MG63 (cell line): ENCODE data around the gene RTTN. TPM values are rescaled to one million over a fixed set of nuclear protein-coding genes. Genes with fewer than 3 reads are reported as not detected.

ENCODE experiments used
- DNase-seq: peaks from one replicate; pipeline ENCODE4 v3.0.0-alpha.2; 2020
- H3K27me3 ChIP-seq: fragments of 250-450 bp; sonication (Bioruptor Pico); 2 replicates; pipeline ENCODE4 v1.5.1; 2020; ENCODE audit warnings: mild to moderate bottlenecking, moderate library complexity
- H3K36me3 ChIP-seq: fragments of 250-450 bp; sonication (Bioruptor Pico); 2 replicates; pipeline ENCODE4 v1.5.1; 2020; ENCODE audit warnings: mild to moderate bottlenecking, moderate library complexity
- H3K4me3 ChIP-seq: fragments of 250-450 bp; sonication (Bioruptor Pico); 2 replicates; pipeline ENCODE4 v1.5.1; 2020; ENCODE audit warnings: mild to moderate bottlenecking, moderate library complexity
- H3K9me3 ChIP-seq: fragments of 250-450 bp; sonication (Bioruptor Pico); 2 replicates; pipeline ENCODE4 v1.5.1; 2020; ENCODE audit warnings: mild to moderate bottlenecking, moderate library complexity
- total RNA-seq: library from RNA; depleted of rRNA; stranded (reverse); fragments of >200 nt; shearing (Covaris generic); gene quantifications from 2 replicates; pipeline ENCODE4 v1.2.3, GENCODE V29; 2014; ENCODE audit warnings: low replicate concordance; rRNA removed

RTTN gene
- total RNA-seq, 1 experiment from 2014 or later = 5.9 TPM

GRCh38 chr18:69961718-69962117, 243.8 kb downstream of the RTTN start:
- DNase-seq = no peak
- Histone ChIP-seq H3K36me3 (no peaks in the 10 kb centered on the region), H3K27me3 (no peaks in the 10 kb centered on the region), H3K9me3 (no peaks in the 10 kb centered on the region), H3K4me3 (no peak overlapping the region)

GRCh38 chr18:69958422-69958821, 247.1 kb downstream of the RTTN start:
- Histone ChIP-seq H3K27me3 (no peaks in the 10 kb centered on the region), H3K4me3 (no peak overlapping the region), H3K36me3 (no peaks in the 10 kb centered on the region), H3K9me3 (no peaks in the 10 kb centered on the region)
- DNase-seq = no peak

GRCh38 chr18:69957747-69958146, 247.7 kb downstream of the RTTN start:
- no peaks in the 10 kb centered on the region for H3K27me3 ChIP-seq

GRCh38 chr18:69956665-69957620, 248.5 kb downstream of the RTTN start:
- no peak for DNase-seq
- H3K4me3 ChIP-seq = no peak overlapping the region

More at GRCh38 chr18:69957747-69958146, 247.7 kb downstream of the RTTN start:
- Histone ChIP-seq H3K36me3 (no peaks in the 10 kb centered on the region), H3K4me3 (no peak overlapping the region), H3K9me3 (no peaks in the 10 kb centered on the region)
- no peak for DNase-seq

GRCh38 chr18:69956057-69956456, 249.4 kb downstream of the RTTN start:
- H3K4me3 ChIP-seq = no peak overlapping the region
- DNase-seq = no peak
- H3K9me3 ChIP-seq = no peaks in the 10 kb centered on the region
- no peaks in the 10 kb centered on the region for H3K36me3 ChIP-seq
- no peaks in the 10 kb centered on the region for H3K27me3 ChIP-seq

More at GRCh38 chr18:69956665-69957620, 248.5 kb downstream of the RTTN start:
- no peaks in the 10 kb centered on the region for H3K27me3 ChIP-seq
- H3K9me3 ChIP-seq = no peaks in the 10 kb centered on the region
- H3K36me3 ChIP-seq = no peaks in the 10 kb centered on the region

- no peak for DNase-seq
Observed at GRCh38 chr18:69954719-69955480, 250.6 kb downstream of the RTTN start.

GRCh38 chr18:69953191-69953590, 252.3 kb downstream of the RTTN start:
- no peak for DNase-seq
- Histone ChIP-seq H3K9me3 (no peaks in the 10 kb centered on the region), H3K4me3 (no peak overlapping the region), H3K27me3 (no peaks in the 10 kb centered on the region), H3K36me3 (no peaks in the 10 kb centered on the region)

More at GRCh38 chr18:69954719-69955480, 250.6 kb downstream of the RTTN start:
- no peak overlapping the region for H3K4me3 ChIP-seq
- no peaks in the 10 kb centered on the region for H3K36me3 ChIP-seq
- no peaks in the 10 kb centered on the region for H3K27me3 ChIP-seq
- H3K9me3 ChIP-seq = no peaks in the 10 kb centered on the region

Other genes with a start within 250 kb of the RTTN start
- gene SOCS6, start 83.4 kb upstream of the RTTN start, total RNA-seq = 11.1 and 20.6 TPM in 2 replicates